Tibial artery (tissue), 4 donors: ENCODE results near the gene MIGA1.

ENCODE experiments used
- DNase-seq, 2 donors: peaks; one replicate each; pipeline ENCODE4 v3.0.0-alpha.2; 2019
- H3K27ac ChIP-seq, 2 donors: fragments of 200-600 bp; sonication (generic) in 1 of 2; 1 replicate in 1 of 2; 2 replicates in 1 of 2; pipeline ENCODE4 v1.5.1; 2018 to 2019; ENCODE audit warnings: mild to moderate bottlenecking in 1 of 2
- H3K27me3 ChIP-seq, 2 donors: fragments of 200-600 bp; sonication (generic) in 1 of 2; one replicate each; pipeline versions ENCODE4 v1.5.1 to v1.6.0; 2016 to 2019
- H3K36me3 ChIP-seq, 3 donors: fragments of 200-600 bp; sonication (generic) in 2 of 3; one replicate each; pipeline ENCODE4 v1.5.1; 2016 to 2019; ENCODE audit warnings: mild to moderate bottlenecking in 2 of 3
- H3K4me1 ChIP-seq, 4 donors: fragments of 200-600 bp; sonication (generic) in 2 of 4; 1 replicate in 3 of 4; 2 replicates in 1 of 4; pipeline ENCODE4 v1.5.1; 2016 to 2019
- H3K4me3 ChIP-seq, 2 donors: fragments of 200-600 bp; sonication (generic) in 1 of 2; 1 replicate in 1 of 2; 2 replicates in 1 of 2; pipeline ENCODE4 v1.5.1; 2018 to 2019; ENCODE audit warnings: mild to moderate bottlenecking in 2 of 2
- H3K9me3 ChIP-seq, 3 donors: fragments of 200-600 bp; sonication (generic) in 1 of 3; one replicate each; pipeline ENCODE4 v1.5.1; 2016 to 2019
- intact Hi-C: fragments of 100-400 bp; cut with DNase I; formaldehyde crosslinking; loops from one replicate; pipeline ENCODE4 v1.15.0; 2023; ENCODE audit warnings: low total_unique reads
- TF ChIP-seq, protein P1 (sequence below), 2 experiments: fragments of 200-600 bp in 1 of 2; fragments of 450-650 bp in 1 of 2; IDR thresholded peaks; one replicate each; pipeline ENCODE4 v1.5.1; 2017 to 2019; ENCODE audit warnings: antibody characterized with exemption in 2 of 2, mild to moderate bottlenecking in 1 of 2, moderate library complexity in 1 of 2

The MIGA1 gene

DNA sequence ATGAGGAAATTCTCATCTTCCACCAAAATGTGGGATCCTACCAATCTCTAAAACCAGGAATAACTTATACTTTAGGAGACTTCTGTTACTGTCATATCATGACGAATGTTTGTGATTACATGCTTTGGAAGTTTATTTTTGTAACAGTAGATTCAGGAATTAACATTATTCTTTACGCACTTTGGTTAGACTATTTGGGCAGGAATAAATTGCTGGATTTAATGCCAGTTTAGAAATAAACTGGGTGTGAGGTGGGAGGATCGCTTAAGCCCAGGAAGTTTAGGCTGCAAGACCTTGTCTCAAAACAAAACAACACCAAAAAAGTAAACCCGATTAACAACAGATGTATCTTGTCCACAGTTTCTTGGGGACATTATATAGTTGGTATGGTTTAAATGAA lies 52.1 kb downstream of the MIGA1 start:
- Histone ChIP-seq H3K9me3 (no peaks in the 10 kb centered on the region), H3K36me3 (peaks cover 0 to 7% (median 0%) of the 10 kb centered on the region in 3 donors), H3K4me3 (no peak overlapping the region), H3K27ac (peak overlapping the region; percentile 76 to 77), H3K4me1 (peaks cover 0 to 81% (median 55%) of the 10 kb centered on the region in 4 donors), H3K27me3 (no peaks in the 10 kb centered on the region)
- TF ChIP-seq, protein P1, sequence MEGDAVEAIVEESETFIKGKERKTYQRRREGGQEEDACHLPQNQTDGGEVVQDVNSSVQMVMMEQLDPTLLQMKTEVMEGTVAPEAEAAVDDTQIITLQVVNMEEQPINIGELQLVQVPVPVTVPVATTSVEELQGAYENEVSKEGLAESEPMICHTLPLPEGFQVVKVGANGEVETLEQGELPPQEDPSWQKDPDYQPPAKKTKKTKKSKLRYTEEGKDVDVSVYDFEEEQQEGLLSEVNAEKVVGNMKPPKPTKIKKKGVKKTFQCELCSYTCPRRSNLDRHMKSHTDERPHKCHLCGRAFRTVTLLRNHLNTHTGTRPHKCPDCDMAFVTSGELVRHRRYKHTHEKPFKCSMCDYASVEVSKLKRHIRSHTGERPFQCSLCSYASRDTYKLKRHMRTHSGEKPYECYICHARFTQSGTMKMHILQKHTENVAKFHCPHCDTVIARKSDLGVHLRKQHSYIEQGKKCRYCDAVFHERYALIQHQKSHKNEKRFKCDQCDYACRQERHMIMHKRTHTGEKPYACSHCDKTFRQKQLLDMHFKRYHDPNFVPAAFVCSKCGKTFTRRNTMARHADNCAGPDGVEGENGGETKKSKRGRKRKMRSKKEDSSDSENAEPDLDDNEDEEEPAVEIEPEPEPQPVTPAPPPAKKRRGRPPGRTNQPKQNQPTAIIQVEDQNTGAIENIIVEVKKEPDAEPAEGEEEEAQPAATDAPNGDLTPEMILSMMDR (IDR thresholded peaks at IDR 0.05): no peak
- no peak for DNase-seq
- intact Hi-C loops: loop anchor here (10.0 kb wide), 1 partner anchor 53 kb away; the partner anchor contains the start of gene NEXN

DNA sequence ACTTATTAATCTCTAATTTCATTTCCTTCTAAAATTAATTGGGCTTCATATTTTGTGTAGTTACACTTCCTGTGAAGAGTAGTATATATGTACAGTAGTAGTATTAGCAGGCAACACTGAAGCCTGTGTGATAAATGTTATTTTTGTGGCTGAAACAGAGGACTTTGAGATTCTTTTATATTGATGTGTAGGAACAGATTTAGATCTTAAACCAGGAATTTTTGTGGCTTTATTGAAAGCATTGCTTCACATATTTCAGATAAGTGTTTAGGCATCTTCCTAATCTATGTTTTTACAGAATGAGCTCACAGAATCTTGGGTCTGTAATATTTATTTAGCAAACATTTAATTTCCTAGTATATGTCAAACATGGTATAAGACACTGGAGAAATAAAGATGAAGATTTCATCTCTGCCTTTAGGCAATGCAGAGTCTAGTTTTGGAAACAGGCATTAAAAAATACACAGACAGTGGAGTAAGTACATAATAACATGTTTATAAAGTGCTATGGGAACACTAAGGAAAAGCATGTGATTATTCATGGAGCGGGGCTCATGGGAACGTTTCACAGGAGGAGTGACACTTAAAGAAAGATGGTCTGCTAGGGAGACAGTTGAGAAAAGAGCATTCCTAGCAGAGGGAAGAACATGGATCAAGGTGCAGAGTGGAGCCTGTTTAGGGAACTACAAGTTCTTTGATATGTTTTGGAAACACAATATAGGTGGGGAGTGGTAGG lies 52.7 kb downstream of the MIGA1 start:
- DNase-seq: peak in 1 of 2 donors; percentile 33
- Histone ChIP-seq H3K27me3 (no peaks in the 10 kb centered on the region), H3K4me3 (peak overlapping the region in 1 of 2 donors; percentile 15), H3K27ac (peak overlapping the region; percentile 76 to 77), H3K36me3 (peaks cover 0 to 7% (median 0%) of the 10 kb centered on the region in 3 donors), H3K4me1 (peaks cover 0 to 78% (median 55%) of the 10 kb centered on the region in 4 donors), H3K9me3 (no peaks in the 10 kb centered on the region)
- TF ChIP-seq, protein P1 (IDR thresholded peaks at IDR 0.05): no peak
- intact Hi-C loops: loop anchor here (10.0 kb wide), 1 partner anchor 53 kb away; the partner anchor contains the start of gene NEXN

DNA sequence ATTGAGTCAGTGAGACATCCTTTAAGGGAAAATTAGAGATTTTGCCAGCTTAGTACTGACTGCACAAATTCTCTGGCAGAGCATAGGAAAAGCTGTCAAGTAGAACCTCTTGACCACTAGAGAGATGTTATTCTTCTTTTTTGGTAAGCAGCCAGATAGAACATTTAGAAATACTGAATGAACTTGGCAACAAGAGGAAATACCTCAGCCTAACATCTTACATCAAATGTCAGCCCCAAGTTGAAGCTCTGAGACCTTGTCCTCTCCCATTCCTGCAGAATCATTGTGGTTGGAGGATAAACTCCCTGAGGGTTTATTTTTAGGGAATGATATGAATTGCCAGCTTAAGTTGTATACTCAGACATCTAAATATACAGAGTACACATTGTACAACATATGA lies 53.5 kb downstream of the MIGA1 start:
- TF ChIP-seq, protein P1 (IDR thresholded peaks at IDR 0.05): no peak
- intact Hi-C loops: loop anchor here (10.0 kb wide), 1 partner anchor 52 kb away; the partner anchor contains the start of gene NEXN
- Histone ChIP-seq H3K9me3 (no peaks in the 10 kb centered on the region), H3K36me3 (peaks cover 0 to 3% (median 0%) of the 10 kb centered on the region in 3 donors), H3K27me3 (no peaks in the 10 kb centered on the region), H3K27ac (peak overlapping the region; percentile 76 to 77), H3K4me3 (no peak overlapping the region), H3K4me1 (peaks cover 0 to 78% (median 55%) of the 10 kb centered on the region in 4 donors)
- no peak for DNase-seq

DNA sequence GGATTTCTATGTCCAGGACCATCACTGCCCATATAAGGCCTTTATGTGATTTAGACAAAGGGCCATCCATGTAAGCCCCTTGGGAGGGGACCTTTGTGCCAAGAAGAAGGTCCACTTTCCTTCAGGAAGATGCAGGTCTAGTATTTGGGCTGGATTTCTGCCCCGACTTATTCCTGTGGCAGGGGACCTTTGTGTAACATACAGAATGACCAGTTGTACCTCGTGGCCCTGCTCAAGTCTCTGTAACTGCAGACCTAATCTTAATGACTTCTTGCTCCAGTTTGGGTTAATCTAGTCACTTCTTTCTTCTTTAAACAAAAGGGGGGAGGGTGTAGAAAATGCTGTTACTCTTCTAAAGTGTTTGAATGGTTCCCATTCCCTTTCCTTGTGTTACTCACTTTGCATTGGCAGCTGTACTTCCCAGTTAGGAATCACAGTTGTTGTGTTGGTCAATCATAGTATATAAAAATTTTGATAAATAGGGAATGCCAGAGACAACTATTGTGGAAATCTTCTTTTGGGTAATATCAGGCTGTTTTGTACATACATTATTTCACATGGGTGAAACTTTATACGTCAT lies 54.2 kb downstream of the MIGA1 start:
- peaks cover 0 to 78% (median 55%) of the 10 kb centered on the region in 4 donors for H3K4me1 ChIP-seq
- H3K27me3 ChIP-seq: no peaks in the 10 kb centered on the region
- intact Hi-C loops: loop anchor here (10.0 kb wide), 1 partner anchor 51 kb away; the partner anchor contains the start of gene NEXN
- H3K36me3 ChIP-seq: no peaks in the 10 kb centered on the region
- H3K9me3 ChIP-seq: no peaks in the 10 kb centered on the region
- peak overlapping the region; percentile 76 to 77 for H3K27ac ChIP-seq
- H3K4me3 ChIP-seq: no peak overlapping the region
- DNase-seq: no peak
- TF ChIP-seq, protein P1 (IDR thresholded peaks at IDR 0.05): no peak

DNA sequence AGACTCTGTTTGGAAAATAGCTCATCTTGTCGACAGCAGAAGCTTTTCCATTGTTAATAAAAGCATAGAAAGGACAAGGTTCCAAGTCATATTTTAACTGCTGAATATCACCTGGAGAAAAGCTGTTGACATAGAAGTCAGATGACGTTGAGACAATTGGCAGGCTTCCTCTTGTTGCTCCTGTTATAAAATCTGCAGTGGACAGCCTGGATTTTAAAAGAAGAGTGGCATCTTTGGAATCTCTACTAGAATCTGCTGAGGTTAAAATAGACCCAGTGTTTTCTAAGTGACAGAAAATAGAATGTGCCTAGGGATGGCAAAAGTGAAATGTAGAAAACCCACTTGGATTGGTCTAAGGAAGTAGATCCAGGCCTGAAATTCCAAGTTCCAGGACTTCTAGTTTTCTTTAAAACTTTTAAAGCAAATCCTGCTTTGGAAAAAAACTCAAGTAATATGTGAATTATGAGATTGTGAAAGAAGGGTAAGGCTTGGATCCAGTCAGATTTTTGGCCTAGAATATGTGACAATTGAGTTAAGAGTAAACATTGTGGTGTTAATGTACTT lies 55.4 kb downstream of the MIGA1 start:
- peak in 1 of 2 donors; percentile 41 for DNase-seq
- Histone ChIP-seq H3K36me3 (no peaks in the 10 kb centered on the region), H3K27ac (peak overlapping the region; percentile 76 to 77), H3K4me1 (peaks cover 0 to 68% (median 48%) of the 10 kb centered on the region in 4 donors), H3K9me3 (no peaks in the 10 kb centered on the region), H3K4me3 (no peak overlapping the region), H3K27me3 (no peaks in the 10 kb centered on the region)
- intact Hi-C loops: loop anchor here (10.0 kb wide), 1 partner anchor 50 kb away; the partner anchor contains the start of gene NEXN
- TF ChIP-seq, protein P1 (IDR thresholded peaks at IDR 0.05): no peak
